ENCODE data around the gene BRIX1. TPM values are rescaled to one million over a fixed set of nuclear protein-coding genes. Genes with fewer than 3 reads are reported as not detected.

The BRIX1 gene
- total and polyA plus RNA-seq, 9 of the 15 experiments (the other 6 are each of a cell fraction or from before 2014, with no cell fraction given) = 115 to 193 (median 159) TPM

DNA sequence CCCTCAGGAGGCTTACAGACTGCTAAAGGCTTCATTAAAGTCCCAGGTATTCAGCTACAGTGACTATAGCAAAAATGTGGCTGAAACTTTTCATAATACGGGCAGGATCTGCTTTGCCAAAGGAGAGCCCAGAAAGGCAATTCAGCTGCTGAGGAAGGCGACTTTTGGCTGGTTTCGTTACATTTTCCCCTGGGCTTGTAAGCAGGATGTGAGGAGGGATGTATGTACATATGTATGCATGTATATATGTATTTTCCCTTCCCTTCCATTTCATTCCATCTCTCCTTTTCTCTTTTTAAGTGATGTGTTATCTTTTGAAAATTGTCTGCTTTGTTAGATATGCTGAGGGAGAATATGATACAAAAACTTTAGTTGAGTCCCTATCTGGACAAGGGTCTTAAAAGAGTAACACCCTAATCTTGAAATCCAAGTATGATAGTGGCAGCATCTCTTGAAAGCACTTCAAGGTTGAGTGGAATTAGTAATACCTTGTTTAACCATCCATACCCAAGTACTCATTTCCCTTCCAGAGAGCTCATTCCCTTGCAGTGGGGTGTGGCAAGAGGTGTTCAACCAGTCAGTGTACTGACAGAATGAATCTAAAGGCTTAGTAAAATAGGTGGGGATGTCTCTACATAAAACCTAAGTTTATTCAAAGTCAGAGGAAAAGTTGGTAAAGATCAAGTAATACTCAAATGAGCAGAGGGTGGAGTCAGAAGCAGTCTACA is 29.0 kb upstream of the BRIX1 start:
- 35% methylated on average over 3 of the region's 3 CpGs for WGBS (ENCODE audit: insufficient coverage, low coverage, missing lambda C conversion rate)
- DNase-seq (ENCODE audit: extremely low read depth in 1 of 4, low spot score in 3 of 4) = no peak
- no peaks in the 10 kb centered on the region for H3K27me3 ChIP-seq (ENCODE audit: control insufficient read depth in 2 of 2, insufficient read depth in 2 of 2, low read length in 2 of 2)
- 0 out of 5 replicates have a peak, but pooled peaks cover 0 to 2% of the 10 kb centered on the region in 2 experiments for H3K4me1 ChIP-seq (replicated peaks in 1 of 2; ENCODE audit: control insufficient read depth in 2 of 2, insufficient read depth in 2 of 2, low read length in 2 of 2)
- no peaks in the 10 kb centered on the region for H3K9me1 ChIP-seq (ENCODE audit: control insufficient read depth, insufficient read depth, low read length)
- no peaks in the 10 kb centered on the region for H3K79me2 ChIP-seq (ENCODE audit: control insufficient read depth, insufficient read depth, low read length)
- POLR2A ChIA-PET = interaction anchor here (0.7 to 1.1 kb wide), 4 partner anchors 9 to 317 kb away, joined by 3 to 4 read pairs (median 3); no protein-coding TSS in a partner anchor
- no peak overlapping the region for H3K4me3 ChIP-seq
- ATAC-seq = peak; percentile 25; the same call in 1 of the 3 replicates
- peak overlapping the region; percentile 24; the same call in 1 of the 2 replicates for H2AFZ ChIP-seq (ENCODE audit: low read depth, low read length)
- no peak overlapping the region for H3K27ac ChIP-seq (ENCODE audit: extremely low read depth, low read depth, low read length)
- H3K4me2 ChIP-seq (ENCODE audit: insufficient read depth, low read length) = no peak overlapping the region
- CTCF ChIA-PET (ENCODE audit: low intra/inter-chr PET ratio) = no interaction called here
- in situ Hi-C loops (cut with MboI) = no loop called here
- no peaks in the 10 kb centered on the region for H3K9me3 ChIP-seq (replicated peaks; ENCODE audit: control insufficient read depth, insufficient read depth, low read depth, low read length)
- intact Hi-C loops (cut with micrococcal nuclease) = no loop called here
- no TSS peak for BruUV-seq (replicated peaks)
- H3K9ac ChIP-seq (ENCODE audit: insufficient read depth in 1 of 2, low read depth in 2 of 2, low read length in 2 of 2) = no peak overlapping the region
- H3K36me3 ChIP-seq (ENCODE audit: control insufficient read depth, insufficient read depth, low read length) = no peaks in the 10 kb centered on the region
- H4K20me1 ChIP-seq (replicated peaks; ENCODE audit: control insufficient read depth, insufficient read depth, low read length) = no peaks in the 10 kb centered on the region
- FAIRE-seq = no peak
- TF ChIP-seq KLF16 (IDR thresholded peaks at IDR 0.05) = no peak
- no peak for TF ChIP-seq SIRT6 (IDR thresholded peaks at IDR 0.05; ENCODE audit: low read depth, low read length)
- no peak for TF ChIP-seq ZNF282 (CRISPR knock-in tag; IDR thresholded peaks at IDR 0.05)
- no peak for TF ChIP-seq NR0B1 (IDR thresholded peaks at IDR 0.05; ENCODE audit: partially characterized antibody)
- no peak for TF ChIP-seq GABPB1 (CRISPR knock-in tag; IDR thresholded peaks at IDR 0.05)
- no peak for TF ChIP-seq ZBTB17 (CRISPR knock-in tag; IDR thresholded peaks at IDR 0.05)
- no peak for TF ChIP-seq NR4A1 (CRISPR knock-in tag; IDR thresholded peaks at IDR 0.05)
- TF ChIP-seq NR4A1 (tag; IDR thresholded peaks at IDR 0.05) = no peak
- no peak for TF ChIP-seq ATF7 (IDR thresholded peaks at IDR 0.05)
- TF ChIP-seq, protein P1, sequence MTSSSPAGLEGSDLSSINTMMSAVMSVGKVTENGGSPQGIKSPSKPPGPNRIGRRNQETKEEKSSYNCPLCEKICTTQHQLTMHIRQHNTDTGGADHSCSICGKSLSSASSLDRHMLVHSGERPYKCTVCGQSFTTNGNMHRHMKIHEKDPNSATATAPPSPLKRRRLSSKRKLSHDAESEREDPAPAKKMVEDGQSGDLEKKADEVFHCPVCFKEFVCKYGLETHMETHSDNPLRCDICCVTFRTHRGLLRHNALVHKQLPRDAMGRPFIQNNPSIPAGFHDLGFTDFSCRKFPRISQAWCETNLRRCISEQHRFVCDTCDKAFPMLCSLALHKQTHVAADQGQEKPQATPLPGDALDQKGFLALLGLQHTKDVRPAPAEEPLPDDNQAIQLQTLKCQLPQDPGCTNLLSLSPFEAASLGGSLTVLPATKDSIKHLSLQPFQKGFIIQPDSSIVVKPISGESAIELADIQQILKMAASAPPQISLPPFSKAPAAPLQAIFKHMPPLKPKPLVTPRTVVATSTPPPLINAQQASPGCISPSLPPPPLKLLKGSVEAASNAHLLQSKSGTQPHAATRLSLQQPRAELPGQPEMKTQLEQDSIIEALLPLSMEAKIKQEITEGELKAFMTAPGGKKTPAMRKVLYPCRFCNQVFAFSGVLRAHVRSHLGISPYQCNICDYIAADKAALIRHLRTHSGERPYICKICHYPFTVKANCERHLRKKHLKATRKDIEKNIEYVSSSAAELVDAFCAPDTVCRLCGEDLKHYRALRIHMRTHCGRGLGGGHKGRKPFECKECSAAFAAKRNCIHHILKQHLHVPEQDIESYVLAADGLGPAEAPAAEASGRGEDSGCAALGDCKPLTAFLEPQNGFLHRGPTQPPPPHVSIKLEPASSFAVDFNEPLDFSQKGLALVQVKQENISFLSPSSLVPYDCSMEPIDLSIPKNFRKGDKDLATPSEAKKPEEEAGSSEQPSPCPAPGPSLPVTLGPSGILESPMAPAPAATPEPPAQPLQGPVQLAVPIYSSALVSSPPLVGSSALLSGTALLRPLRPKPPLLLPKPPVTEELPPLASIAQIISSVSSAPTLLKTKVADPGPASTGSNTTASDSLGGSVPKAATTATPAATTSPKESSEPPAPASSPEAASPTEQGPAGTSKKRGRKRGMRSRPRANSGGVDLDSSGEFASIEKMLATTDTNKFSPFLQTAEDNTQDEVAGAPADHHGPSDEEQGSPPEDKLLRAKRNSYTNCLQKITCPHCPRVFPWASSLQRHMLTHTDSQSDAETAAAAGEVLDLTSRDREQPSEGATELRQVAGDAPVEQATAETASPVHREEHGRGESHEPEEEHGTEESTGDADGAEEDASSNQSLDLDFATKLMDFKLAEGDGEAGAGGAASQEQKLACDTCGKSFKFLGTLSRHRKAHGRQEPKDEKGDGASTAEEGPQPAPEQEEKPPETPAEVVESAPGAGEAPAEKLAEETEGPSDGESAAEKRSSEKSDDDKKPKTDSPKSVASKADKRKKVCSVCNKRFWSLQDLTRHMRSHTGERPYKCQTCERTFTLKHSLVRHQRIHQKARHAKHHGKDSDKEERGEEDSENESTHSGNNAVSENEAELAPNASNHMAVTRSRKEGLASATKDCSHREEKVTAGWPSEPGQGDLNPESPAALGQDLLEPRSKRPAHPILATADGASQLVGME (CRISPR knock-in tag; IDR thresholded peaks at IDR 0.05) = no peak
- TF ChIP-seq NCOA2 (IDR thresholded peaks at IDR 0.05; ENCODE audit: partially characterized antibody in 2 of 2) = no peak
- no peak for TF ChIP-seq ZNF75A (CRISPR knock-in tag; IDR thresholded peaks at IDR 0.05)
- no peak for TF ChIP-seq CHCHD3 (CRISPR knock-in tag; IDR thresholded peaks at IDR 0.05)
- no peak for TF ChIP-seq PHTF2 (CRISPR knock-in tag; IDR thresholded peaks at IDR 0.05)
- TF ChIP-seq IRF1 (CRISPR knock-in tag; IDR thresholded peaks at IDR 0.05; ENCODE audit: borderline replicate concordance) = no peak
- no peak for TF ChIP-seq GATAD2A (IDR thresholded peaks at IDR 0.05)
- no peak for TF ChIP-seq PML (IDR thresholded peaks at IDR 0.05; ENCODE audit: low read length)

All from K562 (cell line).